Hepatocyte (in vitro differentiated cells): ENCODE data around the gene ARSB.

Experiments
- EZH2 ChIP-seq: fragments of 200-600 bp; sonication (generic); IDR thresholded peaks from 2 replicates; pipeline ENCODE4 v1.6.1; 2016; ENCODE audit warnings: antibody characterized with exemption, mild to moderate bottlenecking, borderline replicate concordance
- TF ChIP-seq, protein P1 (sequence below): fragments of 200-600 bp; sonication (generic); IDR thresholded peaks from 2 replicates; pipeline ENCODE4 v1.5.1; 2016; ENCODE audit warnings: antibody characterized with exemption, mild to moderate bottlenecking; ENCODE audit not compliant: poor library complexity

DNA sequence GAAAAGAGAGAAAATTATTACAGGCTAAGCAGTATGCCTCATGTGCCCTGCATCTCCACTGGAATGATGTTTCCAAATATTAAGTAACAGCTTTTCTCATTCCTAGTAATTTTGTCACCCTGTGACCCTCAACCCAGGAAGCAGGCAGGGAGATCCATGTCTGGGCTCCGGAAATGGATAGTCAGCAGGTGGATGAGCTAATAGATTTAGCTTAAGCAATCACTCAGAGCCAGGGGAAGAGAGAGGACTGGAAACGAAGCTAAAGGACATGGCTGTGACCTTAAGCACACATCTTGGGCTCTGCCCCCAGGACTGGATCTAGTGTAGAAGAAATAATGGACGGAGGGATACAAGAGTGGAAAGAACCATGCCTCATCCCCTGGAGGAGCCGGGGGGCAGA is 89.5 kb downstream of the ARSB start:
- TF ChIP-seq, protein P1, sequence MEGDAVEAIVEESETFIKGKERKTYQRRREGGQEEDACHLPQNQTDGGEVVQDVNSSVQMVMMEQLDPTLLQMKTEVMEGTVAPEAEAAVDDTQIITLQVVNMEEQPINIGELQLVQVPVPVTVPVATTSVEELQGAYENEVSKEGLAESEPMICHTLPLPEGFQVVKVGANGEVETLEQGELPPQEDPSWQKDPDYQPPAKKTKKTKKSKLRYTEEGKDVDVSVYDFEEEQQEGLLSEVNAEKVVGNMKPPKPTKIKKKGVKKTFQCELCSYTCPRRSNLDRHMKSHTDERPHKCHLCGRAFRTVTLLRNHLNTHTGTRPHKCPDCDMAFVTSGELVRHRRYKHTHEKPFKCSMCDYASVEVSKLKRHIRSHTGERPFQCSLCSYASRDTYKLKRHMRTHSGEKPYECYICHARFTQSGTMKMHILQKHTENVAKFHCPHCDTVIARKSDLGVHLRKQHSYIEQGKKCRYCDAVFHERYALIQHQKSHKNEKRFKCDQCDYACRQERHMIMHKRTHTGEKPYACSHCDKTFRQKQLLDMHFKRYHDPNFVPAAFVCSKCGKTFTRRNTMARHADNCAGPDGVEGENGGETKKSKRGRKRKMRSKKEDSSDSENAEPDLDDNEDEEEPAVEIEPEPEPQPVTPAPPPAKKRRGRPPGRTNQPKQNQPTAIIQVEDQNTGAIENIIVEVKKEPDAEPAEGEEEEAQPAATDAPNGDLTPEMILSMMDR = no peak
- TF ChIP-seq EZH2 = no peak
